ENCODE results near the gene CCSER1.

DNA sequence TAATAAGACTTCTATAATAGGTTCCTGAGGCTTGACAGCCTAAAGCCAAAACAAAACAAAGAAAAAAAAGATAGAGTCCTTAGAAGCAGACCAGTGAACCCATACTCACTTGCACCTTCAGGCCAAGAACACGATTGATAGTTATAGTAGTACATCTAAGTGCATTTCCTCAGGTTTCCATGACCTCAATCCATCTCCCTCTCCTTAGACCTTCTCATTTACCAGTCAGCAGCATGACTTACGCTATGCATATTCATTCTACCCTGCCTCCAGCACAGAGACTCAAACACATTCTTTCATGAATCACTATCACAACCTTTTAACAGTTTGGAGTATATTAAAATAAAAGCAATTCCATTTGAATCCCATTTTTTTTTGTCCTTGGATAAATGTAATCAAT is 855.6 kb downstream of the CCSER1 start:
- TF ChIP-seq, protein P1, sequence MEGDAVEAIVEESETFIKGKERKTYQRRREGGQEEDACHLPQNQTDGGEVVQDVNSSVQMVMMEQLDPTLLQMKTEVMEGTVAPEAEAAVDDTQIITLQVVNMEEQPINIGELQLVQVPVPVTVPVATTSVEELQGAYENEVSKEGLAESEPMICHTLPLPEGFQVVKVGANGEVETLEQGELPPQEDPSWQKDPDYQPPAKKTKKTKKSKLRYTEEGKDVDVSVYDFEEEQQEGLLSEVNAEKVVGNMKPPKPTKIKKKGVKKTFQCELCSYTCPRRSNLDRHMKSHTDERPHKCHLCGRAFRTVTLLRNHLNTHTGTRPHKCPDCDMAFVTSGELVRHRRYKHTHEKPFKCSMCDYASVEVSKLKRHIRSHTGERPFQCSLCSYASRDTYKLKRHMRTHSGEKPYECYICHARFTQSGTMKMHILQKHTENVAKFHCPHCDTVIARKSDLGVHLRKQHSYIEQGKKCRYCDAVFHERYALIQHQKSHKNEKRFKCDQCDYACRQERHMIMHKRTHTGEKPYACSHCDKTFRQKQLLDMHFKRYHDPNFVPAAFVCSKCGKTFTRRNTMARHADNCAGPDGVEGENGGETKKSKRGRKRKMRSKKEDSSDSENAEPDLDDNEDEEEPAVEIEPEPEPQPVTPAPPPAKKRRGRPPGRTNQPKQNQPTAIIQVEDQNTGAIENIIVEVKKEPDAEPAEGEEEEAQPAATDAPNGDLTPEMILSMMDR (IDR thresholded peaks at IDR 0.05; ENCODE audit: low read depth, low read length, poor library complexity, severe bottlenecking), result no peak
- TF ChIP-seq EZH2phosphoT487 (IDR thresholded peaks at IDR 0.05; ENCODE audit: borderline replicate concordance, low read length), result no peak
